Ammon's horn (tissue), 1 donor: ENCODE data around the gene ITGA3.
A peak's percentile ranks its signal among the peaks of the same experiment; 100 is the strongest.
"Not testable (repeated sequence)": the region's sequence is repeated elsewhere in the genome, so short reads cannot be mapped to it uniquely, and the experiment has no call there.

ENCODE experiments used
- DNase-seq: peaks from one replicate; pipeline ENCODE4 v3.0.0-alpha.2; 2016; ENCODE audit warnings: low spot score

The ITGA3 gene

DNA sequence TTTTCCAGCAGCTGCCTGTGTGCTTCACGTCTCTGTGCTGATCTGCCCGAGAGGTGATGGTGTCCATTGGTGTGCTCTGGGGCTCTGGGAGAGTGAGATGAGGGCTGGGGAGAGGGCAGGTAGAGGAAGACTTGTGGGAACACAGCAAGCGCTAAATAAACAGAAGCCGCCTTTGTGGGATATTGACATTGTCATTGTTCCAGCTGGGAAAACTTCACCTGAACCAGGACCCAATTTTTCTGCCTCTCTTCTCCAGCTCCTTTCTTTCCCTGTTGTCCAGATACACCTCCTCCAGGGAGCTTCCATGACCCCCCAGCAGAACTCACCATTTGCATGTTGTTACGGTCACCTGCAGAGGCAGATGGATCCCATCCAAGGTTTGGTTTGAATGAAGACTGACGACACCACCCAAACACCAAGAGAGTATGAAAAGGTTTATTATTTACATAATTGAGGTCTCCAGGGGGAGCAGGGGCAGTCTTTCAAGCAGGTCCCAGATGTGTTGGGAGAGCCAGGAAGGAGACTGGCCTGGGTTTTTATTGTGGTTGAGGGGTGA is 3.6 kb upstream of the ITGA3 start:
- no peak for DNase-seq

DNA sequence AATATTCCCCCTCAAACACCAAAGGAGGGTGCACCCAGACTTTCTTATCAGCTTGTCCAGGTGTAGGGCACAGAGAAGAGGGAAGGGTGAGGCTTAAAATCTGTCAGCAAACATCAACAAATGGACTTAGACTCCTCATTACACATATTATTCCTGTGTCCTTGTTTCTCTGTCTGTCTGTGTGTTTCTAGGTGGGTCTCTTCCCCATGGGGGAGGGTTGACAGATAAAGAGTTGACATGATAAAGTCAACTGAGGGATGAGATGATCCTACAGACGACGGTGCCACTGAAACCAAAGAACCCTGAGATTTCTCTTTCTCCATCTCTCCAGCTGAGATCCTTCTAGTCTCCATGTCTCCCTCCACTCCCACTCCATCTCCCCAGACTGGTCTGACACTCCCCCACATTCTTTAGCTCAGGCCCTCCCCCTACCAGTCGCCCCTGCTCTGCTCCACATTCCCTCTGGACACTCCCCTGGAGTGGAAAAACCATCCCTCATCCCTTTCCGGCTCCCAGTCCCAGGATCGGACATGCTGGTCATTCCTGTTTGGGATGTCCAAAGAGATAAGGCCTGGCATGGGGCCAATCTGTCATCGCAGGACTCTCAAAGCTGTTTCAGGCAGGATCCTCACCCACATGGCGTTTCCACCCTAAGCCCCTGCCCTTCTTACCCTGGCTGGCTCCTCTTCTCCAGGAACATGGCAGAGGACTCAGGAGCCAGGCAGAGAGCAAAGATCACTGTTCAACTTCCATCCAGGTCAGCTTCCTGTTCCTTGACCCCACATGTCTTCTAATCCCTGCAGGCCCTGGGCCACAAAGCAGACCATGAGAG is 2.9 kb upstream of the ITGA3 start:
- DNase-seq, result no peak

DNA sequence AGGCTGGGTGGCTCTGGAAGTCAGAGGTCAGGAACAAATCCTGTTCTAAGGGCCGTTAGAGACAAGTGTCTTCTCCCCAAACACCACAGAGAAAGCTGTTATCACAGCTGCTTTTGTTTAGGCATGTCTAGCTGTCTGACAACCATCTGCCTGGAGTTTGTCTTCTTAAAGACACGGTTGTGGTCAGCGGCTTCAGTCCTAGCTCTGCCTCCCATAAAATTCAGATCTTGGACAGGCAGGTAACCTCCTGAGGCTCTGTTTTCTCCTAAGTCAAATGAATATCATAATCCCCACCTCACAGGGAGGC is 2.3 kb upstream of the ITGA3 start:
- no peak for DNase-seq

DNA sequence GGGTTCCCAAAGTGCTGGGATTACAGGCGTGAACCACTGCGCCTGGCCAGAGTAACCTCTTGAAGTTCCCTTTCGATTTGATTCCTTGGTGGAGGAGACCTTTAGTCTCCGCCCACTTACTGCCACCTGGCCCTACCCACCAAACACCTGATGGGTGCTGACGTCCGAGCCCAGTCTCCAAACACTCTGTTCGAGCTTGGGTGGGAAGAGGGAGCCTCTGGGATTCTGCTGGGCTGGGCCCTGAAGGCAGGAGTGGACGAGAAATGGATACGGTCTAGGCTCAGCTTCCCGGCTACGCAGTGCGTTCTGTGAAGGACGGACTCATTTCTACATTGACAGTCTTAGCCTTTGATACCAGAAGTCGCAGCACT is 870 bp upstream of the ITGA3 start:
- peak; percentile 24 for DNase-seq

DNA sequence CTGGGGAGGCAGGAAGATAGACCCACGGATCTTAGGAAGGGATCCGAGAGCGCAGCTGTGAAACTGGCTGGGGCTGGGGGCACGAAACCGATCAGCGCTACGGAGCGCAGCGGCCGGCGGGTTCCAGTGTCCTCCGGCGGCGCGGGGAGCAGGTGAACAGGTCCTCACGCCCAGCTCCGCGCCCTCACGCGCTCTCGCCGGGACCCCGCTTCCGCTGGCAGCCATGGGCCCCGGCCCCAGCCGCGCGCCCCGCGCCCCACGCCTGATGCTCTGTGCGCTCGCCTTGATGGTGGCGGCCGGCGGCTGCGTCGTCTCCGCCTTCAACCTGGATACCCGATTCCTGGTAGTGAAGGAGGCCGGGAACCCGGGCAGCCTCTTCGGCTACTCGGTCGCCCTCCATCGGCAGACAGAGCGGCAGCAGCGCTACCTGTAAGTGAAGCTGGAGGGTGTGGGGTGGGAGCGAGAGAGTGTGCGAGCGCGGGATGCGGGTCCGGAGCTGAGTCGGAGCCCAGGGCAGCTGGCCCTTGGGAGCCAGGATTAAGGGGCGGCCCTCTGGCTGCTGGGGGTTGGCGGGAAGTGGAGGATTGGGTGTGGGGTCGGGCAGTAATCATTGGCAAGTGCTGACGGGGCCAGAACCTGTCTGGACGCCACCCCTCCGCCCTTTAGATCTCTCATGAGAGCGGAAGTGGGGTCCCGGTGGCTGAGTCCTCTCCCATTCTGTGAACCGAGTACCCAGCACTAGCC is 479 bp downstream of the ITGA3 start:
- peak; percentile 60 for DNase-seq

DNA sequence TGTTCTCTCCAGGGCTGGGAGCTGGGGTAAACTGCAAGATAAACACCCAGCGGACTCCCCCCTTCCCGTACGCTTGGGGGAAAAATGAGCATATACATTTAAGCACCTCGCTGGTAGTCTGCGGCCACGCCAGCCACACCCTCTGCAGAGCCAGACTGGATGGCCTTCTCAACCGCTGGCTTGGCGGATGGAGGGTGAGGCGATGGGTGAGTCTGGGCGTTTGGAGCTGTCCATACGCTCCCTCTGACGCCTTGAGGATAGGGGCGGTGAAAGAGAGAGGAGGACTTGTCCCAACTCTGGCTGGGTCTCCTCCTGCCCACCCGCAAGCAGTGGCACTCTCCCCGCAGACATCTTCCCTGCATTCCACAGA is 1.0 kb downstream of the ITGA3 start:
- peak; percentile 15 for DNase-seq

DNA sequence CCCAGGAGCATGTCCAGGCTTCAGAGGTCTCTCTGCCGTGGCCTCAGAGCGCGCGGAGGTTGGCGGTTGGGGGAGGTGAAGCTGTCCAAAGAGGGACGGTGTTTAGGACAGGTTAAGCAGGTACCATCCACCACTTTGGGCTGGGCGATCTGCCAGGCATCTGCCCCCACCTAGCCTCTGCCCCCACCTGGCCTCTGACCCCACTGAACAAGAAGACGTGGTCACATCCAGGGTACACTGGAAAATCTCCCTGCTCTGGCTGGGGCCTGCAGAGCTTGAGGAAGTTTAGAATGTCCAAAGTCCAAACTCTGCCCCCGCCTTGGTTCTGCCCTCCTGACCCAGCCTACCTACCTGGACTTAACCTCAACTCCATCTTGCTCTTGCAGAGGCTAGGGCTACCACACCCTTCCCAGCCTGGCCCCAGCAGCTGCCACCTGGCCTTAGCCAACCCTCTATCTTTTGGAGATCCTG is 1.6 kb downstream of the ITGA3 start:
- no peak for DNase-seq

DNA sequence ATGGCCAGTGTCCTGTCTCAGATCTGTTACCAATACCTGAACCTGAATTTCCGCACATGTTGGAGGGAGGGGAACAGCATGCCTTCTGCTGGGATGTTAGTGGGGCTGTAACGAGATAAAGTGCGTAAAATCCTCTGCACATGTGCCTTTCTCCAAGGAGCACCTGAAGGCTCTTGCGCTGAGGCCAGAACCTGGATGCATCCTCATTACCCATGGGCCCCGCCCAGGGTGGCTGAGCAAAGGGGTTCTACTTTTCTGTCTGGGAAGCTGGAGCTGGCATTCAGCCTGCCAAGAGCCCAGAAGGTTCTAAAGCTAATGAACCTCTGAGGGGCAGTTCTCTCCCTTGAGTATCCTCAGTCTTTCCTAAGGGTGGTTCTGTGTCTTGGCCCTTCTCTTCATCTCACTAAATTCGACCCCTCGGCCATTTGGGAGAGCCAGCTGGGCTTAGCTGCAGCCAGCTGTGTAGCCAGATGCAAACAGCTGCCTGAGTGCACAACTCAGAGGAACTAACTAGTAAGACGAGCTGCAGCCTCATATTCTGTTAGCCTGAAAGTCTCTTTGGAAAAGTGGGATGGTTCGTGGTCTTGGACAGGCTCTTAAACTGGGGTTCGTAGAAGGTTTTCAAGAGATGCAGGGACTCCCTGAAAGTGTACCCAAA is 2.5 kb downstream of the ITGA3 start:
- no peak for DNase-seq

DNA sequence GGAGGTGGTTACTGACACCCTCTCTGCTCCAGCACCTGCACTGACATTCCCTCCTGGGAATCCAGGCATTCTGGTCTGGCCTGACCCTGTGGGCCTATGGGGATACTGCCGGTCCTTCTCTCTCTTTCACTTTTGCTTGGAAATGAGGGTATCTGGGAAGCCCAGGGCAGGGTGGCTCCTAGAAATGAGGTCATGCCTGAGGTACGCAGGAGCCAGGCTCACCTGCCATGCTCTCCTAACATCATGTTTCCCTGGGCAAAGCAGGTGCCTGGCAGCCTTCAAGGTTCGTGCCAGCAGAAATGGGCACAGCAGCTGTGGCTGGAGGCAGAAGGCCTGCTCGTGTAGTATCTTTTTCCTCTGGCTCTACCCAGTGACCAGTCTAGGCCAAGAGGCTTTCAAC is 3.3 kb downstream of the ITGA3 start:
- DNase-seq, result no peak

DNA sequence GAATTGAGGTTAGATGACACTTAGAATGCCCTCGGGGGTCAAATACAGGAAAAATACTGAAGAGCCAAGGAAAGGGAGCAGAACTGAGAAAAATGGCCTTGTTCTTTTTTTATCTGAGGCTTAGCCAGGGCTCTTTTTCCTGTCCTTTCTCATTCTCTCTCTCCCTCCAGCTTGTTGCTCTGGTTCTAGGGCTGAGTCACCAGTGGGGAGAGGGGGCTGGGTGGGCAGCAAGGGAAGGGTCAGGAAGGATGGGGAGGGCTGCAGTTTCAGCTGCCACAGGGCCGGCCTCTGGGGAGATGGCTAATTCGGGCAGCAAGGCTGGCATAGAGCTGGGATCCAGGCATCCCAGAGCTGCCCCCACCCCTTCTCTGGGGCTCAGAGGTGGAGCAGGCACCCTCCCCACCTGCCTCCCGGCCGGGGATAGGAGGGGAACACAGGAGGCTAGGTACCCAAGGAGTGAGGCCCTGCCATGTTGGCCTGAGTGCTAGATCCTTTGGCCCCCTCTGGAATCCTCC is 3.9 kb downstream of the ITGA3 start:
- no peak for DNase-seq

DNA sequence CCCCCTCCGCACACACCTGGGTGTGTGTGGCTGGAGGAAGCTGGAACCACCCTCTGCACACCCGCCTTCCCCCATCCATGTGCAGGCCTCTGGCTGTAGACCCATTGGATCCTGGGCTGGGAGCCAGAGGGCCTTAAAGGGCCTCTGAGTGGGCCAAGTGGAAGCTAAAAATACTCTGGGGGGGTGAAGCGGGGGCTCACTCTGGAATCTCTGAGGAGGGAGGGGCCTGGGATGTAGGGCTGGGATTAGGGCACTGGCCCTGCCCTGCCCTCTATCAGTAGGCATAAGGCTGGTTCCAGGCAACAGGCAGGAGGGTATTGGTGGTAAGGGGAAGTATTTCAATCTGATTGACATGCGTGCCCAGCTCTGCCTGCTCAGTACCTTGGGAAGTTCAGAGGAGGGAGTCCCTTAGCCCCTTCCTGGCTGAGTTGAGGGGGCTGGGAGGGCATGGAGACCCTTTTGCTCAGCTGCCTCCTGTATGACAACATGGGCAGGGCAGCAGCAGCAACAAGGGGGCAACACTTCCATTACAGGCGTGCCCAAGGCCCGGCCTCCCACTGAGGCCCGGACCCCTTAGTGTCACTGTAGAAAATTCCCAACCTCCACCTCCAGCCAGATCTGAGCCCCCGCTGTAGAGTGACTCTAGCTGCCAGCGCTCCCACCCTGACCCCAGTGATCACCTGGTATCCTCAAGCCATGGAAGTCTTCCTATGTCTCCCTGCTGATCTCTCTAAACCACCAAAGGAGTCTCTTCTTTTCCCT is 5.2 kb downstream of the ITGA3 start:
- peak; percentile 54 for DNase-seq

DNA sequence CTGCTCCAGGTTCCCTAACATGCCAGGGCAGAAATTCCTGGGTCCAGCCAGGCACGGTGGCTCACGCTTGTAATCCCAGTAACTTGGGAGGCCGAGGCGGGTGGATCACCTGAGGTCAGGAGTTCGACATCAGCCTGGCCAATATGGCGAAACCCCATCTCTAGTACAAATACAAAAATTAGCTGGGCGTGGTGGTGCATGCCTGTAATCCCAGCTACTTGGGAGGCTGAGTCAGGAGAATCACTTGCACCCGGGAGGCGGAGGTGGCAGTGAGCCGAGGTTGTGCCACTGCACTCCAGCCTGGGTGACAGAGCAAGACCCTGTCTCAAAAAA is 5.8 kb downstream of the ITGA3 start:
- DNase-seq, result not testable (repeated sequence)

DNA sequence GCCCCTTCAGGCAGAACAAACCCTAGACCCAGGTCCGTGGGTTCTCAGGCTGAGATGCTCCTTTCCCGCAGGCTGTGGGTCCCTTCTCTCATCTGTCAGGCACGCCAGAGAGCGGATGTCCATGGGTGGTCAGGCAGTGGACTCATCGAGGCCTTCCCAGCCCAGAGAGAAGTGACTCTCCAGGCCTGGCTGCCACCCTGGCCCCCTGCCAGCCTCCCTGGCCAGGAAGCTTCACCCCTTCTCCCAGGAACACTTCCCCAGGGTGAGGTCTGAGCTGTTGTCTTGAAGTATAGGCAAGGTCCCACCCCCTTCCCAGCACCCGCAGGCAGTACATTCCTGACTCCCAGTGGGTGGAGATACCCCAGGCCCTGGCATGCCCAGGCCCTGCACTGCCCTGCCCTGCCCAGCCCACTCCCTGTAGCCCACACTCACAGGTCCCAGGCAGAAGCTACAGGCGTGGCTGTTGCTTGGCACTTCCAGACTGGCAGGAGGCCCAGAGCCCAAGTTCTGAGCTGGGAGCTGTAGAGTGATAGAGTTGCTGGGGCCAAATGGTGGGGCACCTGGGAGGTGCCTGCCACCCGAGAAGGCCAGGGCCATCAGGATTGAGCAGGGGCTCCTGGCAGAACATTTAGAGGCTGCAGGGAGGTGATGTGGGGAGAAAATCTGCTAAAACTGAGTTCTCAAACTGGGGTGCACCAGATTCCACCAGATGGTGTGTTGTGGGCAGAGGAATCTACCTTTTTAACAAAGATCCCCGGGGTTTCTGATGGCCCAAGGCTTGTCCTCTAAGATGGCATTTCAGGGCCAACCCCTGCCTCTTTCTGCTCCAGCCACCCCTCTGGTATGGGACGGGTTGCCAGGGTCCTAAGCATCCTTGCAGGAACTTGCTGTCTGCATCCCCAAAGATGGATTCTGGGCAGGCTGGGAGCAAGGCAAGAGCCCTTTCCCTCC is 6.7 kb downstream of the ITGA3 start:
- no peak for DNase-seq

DNA sequence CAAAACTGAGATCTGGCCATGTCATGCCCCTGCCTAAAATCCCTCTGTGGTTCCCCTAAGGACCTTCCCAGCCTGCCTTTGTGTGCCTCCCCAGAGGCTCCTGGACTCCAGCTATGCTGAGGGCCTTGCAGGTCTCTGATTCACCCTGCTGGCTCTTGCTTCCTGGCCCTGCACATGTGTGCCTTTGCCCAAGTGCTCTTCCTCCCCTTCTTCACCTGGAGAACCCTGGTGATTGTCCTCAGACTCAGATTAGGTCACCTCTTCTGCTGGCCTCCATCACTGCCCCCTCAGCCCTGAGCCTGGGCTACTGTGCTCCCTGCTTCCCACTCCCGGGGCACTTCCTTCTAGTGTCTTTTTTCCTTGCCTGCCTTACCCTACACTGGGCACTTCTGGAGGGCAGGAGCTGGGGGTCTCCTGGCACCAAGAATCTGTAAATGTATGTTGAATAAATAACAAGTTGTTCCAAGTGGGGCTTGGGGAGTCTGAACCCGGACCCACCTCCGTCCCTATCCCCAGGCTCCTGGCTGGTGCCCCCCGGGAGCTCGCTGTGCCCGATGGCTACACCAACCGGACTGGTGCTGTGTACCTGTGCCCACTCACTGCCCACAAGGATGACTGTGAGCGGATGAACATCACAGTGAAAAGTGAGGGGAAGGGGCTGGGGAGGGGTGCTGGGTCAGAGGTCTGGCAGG is 7.8 kb downstream of the ITGA3 start:
- DNase-seq, result no peak

DNA sequence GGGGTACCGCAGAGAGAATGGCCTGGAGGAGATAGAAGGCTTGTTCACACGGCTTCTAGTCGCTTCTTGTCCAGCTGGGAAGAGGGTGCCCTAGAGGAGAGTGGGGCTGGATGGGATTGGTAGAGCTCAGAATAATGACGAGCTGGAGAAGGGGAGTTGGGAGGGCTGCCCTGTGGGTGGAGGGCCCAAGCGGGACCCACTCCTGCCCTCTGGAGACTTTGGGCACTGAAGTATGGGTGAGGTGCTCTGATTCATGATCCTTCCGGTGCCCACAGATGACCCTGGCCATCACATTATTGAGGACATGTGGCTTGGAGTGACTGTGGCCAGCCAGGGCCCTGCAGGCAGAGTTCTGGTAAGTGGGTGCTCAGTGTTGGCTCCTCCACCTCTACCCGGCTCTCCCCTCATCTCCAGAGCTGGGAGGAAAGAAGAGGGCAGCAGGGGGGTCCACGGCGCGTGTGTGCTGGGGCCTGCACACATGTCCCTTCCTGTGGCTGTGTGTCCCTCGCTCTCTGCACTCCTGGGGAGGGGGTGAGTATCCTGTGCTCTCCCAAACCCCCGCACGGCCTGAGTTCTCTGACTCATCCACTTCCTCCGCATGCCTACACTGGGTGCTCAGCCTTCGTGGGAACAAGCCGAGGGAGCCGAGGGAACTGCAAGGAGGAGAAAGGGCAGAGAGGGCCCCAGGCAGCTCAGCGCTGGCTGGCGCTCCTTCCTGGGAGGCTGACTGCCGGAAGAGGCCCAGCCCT is 8.5 kb downstream of the ITGA3 start:
- peak; percentile 43 for DNase-seq

DNA sequence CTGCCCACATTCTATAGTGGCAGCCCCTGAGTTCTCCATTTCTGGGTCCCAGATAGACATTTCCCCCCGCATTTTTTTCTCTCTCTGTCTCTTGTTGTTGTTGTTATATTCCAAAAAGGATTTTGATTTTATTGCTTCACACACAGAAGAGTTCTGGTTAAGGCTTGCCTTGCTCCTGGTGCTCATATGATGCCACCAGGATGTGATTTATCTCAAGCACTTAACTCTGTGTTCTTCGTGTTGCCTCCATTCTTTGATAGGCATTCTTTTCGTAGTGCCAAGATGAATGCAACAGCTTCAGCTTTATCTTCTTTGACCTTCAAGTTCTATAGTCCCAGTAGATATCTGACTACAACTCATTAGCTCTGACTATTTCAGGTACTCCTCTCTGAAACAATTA is 9.1 kb downstream of the ITGA3 start:
- DNase-seq, result no peak

DNA sequence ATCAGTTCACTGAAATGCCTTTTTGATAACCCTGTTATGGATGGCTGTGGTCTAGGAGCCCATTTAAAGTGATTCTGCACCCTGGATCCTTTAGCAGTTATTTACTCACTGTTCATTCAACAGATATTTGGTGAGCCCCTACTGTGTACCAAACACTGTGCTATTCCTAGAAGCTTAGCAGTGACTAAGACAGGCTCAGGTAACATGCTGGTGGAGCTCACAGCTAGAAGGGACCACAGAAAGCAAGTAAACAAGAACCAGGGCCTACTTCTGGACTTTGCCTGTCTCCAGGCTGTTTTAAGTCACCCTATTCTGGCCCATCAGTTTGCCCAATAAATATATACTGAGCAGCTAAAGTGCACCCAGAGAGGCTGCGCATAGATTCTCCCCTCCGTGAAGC is 11.1 kb downstream of the ITGA3 start:
- DNase-seq, result no peak

DNA sequence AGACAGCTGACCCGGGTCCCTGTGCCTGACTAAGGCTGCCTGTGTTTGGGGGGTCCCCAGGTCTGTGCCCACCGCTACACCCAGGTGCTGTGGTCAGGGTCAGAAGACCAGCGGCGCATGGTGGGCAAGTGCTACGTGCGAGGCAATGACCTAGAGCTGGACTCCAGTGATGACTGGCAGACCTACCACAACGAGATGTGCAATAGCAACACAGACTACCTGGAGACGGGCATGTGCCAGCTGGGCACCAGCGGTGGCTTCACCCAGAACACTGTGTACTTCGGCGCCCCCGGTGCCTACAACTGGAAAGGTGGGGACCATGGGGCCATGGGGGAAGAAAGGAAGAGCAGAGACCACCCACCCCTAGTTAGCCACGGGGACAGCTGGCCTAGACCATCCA is 12.1 kb downstream of the ITGA3 start:
- DNase-seq, result no peak

DNA sequence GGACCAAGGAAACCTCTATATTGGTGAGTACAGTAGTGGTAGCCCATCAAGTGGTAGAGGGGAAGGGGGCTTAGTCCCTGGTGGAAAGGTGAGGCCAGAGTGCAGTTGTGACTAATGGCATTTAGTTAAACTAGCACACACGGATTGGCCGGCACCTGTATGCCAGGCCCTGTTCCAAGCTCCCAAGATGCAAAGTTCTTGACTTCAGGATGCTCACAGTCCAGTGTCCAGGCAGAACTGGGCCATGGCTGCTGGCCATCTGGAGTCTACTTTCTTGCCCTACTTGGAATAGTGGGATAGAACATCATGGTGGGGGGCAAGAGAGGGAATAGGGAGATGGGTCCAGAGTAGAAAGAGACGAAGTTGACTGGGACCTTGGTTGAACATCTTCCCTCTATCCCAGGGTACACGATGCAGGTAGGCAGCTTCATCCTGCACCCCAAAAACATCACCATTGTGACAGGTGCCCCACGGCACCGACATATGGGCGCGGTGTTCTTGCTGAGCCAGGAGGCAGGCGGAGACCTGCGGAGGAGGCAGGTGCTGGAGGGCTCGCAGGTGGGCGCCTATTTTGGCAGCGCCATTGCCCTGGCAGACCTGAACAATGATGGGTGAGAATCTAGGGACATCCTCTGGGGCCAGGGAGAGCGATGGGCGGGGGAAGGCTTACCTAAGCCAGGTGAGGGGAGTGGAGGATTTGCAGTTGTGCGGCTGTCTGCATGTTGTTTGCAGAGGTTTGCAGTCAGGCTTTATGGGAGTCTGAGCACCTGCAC is 15.2 kb downstream of the ITGA3 start:
- DNase-seq, result no peak
